Osteoblast (primary cell): ENCODE results near the gene PLXND1. TPM values are rescaled to one million over a fixed set of nuclear protein-coding genes. Genes with fewer than 3 reads are reported as not detected.

Experiments
- DNase-seq: peaks from one replicate; pipeline ENCODE4 v3.0.0; 2011; ENCODE audit warnings: low spot score, mixed read lengths; ENCODE audit not compliant: insufficient read length; ENCODE audit errors: missing footprints
- H2AFZ ChIP-seq: 2 replicates; pipeline ENCODE4 v1.6.0; 2011; ENCODE audit warnings: mild to moderate bottlenecking, low read length
- H3K27ac ChIP-seq: 2 replicates; pipeline ENCODE4 v1.5.1; 2011; ENCODE audit warnings: mild to moderate bottlenecking, low read depth, low read length, moderate library complexity
- H3K27me3 ChIP-seq: 2 replicates; pipeline ENCODE4 v1.6.0; 2012; ENCODE audit warnings: mild to moderate bottlenecking, control low read depth, inconsistent platforms, low read length, moderate library complexity; ENCODE audit not compliant: insufficient read depth
- H3K36me3 ChIP-seq: 2 replicates; pipeline ENCODE4 v1.5.1; 2011; ENCODE audit warnings: mild to moderate bottlenecking, low read length, control low read depth, moderate library complexity; ENCODE audit not compliant: insufficient read depth
- H3K4me1 ChIP-seq: 2 replicates; pipeline ENCODE4 v1.5.1; 2011; ENCODE audit warnings: mild to moderate bottlenecking, low read length, control low read depth, moderate library complexity; ENCODE audit not compliant: insufficient read depth
- H3K4me2 ChIP-seq: 2 replicates; pipeline ENCODE4 v1.6.0; 2011; ENCODE audit warnings: mild to moderate bottlenecking, low read length; ENCODE audit not compliant: insufficient read depth
- H3K4me3 ChIP-seq: fragments of 200-600 bp; sonication (generic); 3 replicates; pipeline ENCODE4 v1.5.1; 2012; ENCODE audit warnings: mild to moderate bottlenecking, low read length, inconsistent platforms; ENCODE audit not compliant: insufficient read depth
- H3K79me2 ChIP-seq: 2 replicates; pipeline ENCODE4 v1.6.0; 2012; ENCODE audit warnings: mild to moderate bottlenecking, low read length, control low read depth, inconsistent platforms; ENCODE audit not compliant: insufficient read depth
- H3K9me3 ChIP-seq: 2 replicates; pipeline ENCODE4 v1.5.1; 2011; ENCODE audit warnings: low read depth, low read length, control low read depth
- H4K20me1 ChIP-seq: 2 replicates; pipeline ENCODE4 v1.6.0; 2012; ENCODE audit warnings: mild to moderate bottlenecking, low read length, control low read depth; ENCODE audit not compliant: insufficient read depth
- total RNA-seq: library from RNA; depleted of rRNA; stranded (reverse); fragments of >200 nt; gene quantifications from 2 replicates; pipeline ENCODE4 v1.2.3, GENCODE V29; 2012
- TF ChIP-seq, protein P1 (sequence below): IDR thresholded peaks from 2 replicates; pipeline ENCODE4 v1.5.1; 2011; ENCODE audit warnings: mild to moderate bottlenecking, low read depth, low read length, moderate library complexity; ENCODE audit errors: extremely low read depth

The PLXND1 gene
- total RNA-seq, 1 donor, result 134 TPM

DNA sequence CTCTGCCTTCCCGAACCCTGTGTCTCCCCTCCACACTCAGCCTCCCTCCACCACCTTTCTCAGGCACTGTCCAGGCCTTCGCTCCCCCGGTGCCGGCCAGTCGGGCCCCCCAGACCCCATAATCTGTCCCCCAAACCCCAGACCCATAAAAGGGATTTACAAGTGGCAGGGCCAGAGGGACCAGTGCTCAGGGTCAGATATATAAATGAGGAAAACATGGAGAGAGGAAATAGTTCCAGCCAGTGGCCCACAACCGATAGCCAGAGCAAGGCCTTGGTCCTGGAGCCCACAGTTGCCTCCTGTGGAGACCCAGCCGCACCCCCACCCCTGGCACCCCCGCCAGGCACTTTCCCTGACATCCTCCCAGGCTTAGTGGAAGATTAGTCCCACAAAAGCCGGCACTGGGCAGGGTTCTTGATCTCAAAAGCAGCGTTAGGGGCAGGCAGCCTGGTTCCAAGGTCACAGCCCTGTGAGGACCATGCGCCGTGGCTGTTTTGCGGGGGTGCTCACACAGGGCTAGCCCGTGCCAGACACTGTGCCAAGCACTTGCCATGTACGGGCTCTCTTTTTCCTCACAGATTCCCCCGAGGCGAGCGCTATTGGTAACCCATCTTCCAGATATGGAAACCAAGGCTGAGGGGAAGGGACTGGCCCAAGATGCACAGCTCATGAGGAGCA, 1.1 kb upstream of the PLXND1 start:
- Histone ChIP-seq H3K27me3 (no peaks in the 10 kb centered on the region), H3K4me3 (peak overlapping the region; percentile 69), H3K4me1 (peaks cover 57% of the 10 kb centered on the region), H3K27ac (peak overlapping the region; percentile 47), H3K79me2 (peaks cover 37% of the 10 kb centered on the region), H4K20me1 (peaks cover 25% of the 10 kb centered on the region), H2AFZ (peak overlapping the region; percentile 83), H3K4me2 (peak overlapping the region; percentile 74), H3K9me3 (no peaks in the 10 kb centered on the region), H3K36me3 (no peaks in the 10 kb centered on the region)
- TF ChIP-seq, protein P1, sequence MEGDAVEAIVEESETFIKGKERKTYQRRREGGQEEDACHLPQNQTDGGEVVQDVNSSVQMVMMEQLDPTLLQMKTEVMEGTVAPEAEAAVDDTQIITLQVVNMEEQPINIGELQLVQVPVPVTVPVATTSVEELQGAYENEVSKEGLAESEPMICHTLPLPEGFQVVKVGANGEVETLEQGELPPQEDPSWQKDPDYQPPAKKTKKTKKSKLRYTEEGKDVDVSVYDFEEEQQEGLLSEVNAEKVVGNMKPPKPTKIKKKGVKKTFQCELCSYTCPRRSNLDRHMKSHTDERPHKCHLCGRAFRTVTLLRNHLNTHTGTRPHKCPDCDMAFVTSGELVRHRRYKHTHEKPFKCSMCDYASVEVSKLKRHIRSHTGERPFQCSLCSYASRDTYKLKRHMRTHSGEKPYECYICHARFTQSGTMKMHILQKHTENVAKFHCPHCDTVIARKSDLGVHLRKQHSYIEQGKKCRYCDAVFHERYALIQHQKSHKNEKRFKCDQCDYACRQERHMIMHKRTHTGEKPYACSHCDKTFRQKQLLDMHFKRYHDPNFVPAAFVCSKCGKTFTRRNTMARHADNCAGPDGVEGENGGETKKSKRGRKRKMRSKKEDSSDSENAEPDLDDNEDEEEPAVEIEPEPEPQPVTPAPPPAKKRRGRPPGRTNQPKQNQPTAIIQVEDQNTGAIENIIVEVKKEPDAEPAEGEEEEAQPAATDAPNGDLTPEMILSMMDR, result no peak
- DNase-seq, result peak; percentile 89

DNA sequence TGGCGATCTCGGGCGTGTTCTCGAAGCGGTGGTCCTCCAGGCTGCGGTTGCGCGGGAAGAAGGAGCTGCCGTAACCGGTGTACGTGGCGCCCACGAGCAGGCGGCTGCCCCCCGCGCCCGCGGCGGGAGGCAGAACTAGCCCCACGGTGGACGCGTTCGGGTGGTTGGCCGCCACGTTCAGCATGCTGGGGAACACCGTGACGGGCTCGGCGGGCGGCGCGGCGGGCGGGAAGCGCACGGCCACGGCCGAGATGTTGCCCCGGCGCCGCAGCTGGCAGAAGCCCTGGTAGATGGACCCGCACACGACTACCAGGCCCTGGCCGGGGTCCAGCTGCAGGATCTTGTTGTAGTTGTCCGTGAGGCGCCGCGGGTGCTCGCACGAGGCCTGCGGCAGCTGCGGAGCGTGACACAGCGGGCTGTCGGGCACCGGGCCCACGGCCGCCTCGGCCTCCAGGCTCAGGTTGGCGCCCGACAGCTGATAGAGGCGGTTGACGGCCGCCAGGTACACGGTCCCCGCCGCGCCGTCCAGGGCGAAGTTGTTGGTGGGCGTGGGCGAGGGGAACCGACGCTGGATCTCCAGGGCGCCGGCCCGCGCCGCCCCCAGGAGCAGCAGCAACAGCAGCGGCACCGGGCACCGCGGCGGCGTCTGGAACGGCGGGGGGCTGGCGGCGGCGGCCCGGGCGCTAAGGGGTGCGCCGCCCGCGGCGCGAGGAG, 397 bp downstream of the PLXND1 start:
- Histone ChIP-seq H3K27ac (peak overlapping the region; percentile 36), H4K20me1 (peaks cover 37% of the 10 kb centered on the region), H3K79me2 (peaks cover 52% of the 10 kb centered on the region), H3K36me3 (no peaks in the 10 kb centered on the region), H3K9me3 (no peaks in the 10 kb centered on the region), H3K4me3 (peak overlapping the region; percentile 79), H3K27me3 (no peaks in the 10 kb centered on the region), H3K4me1 (peaks cover 55% of the 10 kb centered on the region), H3K4me2 (peak overlapping the region; percentile 99), H2AFZ (peak overlapping the region; percentile 10)
- DNase-seq, result peak; percentile 98
- TF ChIP-seq, protein P1, result no peak

DNA sequence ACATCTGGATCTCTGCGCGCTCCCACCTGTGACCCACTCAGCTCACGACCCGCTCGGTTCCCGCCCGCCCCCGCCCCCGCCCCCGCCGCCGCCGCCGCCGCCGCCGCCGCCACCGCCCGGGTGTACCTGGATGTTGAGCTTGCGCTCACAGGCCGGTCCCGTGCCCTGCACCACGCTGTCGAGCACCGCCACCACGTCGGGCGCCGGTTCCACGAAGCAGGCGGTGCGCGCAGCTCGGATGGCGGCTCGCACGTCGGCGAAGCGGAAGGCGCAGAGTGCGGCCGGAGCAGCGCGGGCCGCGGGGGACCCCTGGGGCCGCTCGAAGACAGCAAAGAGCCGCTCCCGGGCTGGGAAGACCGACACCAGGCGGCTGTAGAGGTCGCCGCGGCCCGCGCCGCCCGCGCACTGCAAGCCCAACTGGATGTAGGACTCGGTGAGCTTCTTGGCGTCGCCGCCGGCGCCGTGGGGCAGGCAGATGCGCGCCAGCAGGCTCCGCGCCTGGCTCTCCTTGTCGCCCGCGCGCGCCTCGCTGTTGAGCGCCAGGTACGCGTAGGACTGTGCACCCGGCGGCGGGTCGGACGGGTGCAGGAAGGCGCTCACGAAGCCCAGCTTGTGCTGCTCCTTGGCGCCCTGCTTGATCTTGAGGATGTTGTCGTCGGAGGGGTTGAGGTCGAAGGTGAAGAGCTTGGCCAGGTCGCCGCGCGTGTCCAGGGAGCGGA, 1.1 kb downstream of the PLXND1 start:
- Histone ChIP-seq H3K27me3 (no peaks in the 10 kb centered on the region), H4K20me1 (peaks cover 45% of the 10 kb centered on the region), H3K4me3 (peak overlapping the region; percentile 79), H3K36me3 (no peaks in the 10 kb centered on the region), H3K27ac (peak overlapping the region; percentile 36), H2AFZ (no peak overlapping the region), H3K9me3 (no peaks in the 10 kb centered on the region), H3K79me2 (peaks cover 59% of the 10 kb centered on the region), H3K4me2 (peak overlapping the region; percentile 99), H3K4me1 (peaks cover 58% of the 10 kb centered on the region)
- TF ChIP-seq, protein P1, result no peak
- peak; percentile 92 for DNase-seq
